ENCODE measurements around the gene MEPCE.

The MEPCE gene

GRCh38 chr7:100476101-100476780 lies 46.6 kb downstream of the MEPCE start:
- H2AFZ ChIP-seq (ENCODE audit: low read length, unreplicated experiment): no peak overlapping the region
- peaks cover 53% of the 10 kb centered on the region for H3K79me2 ChIP-seq (ENCODE audit: control insufficient read depth, insufficient read depth, low read length, unreplicated experiment)
- H3K4me1 ChIP-seq (ENCODE audit: control insufficient read depth, insufficient read depth, low read length, unreplicated experiment): peaks cover 35% of the 10 kb centered on the region
- no peaks in the 10 kb centered on the region for H3K36me3 ChIP-seq (ENCODE audit: insufficient read depth, low read length)
- peak overlapping the region; percentile 90 for H3K4me3 ChIP-seq (ENCODE audit: low read depth, low read length)
- H3K27me3 ChIP-seq (ENCODE audit: insufficient read depth, low read length): no peaks in the 10 kb centered on the region
- peak overlapping the region; percentile 34 for H3K27ac ChIP-seq (ENCODE audit: low read depth, low read length)

- Histone ChIP-seq H3K4me3 (ENCODE audit: low read depth, low read length) (peak overlapping the region; percentile 90), H3K79me2 (ENCODE audit: control insufficient read depth, insufficient read depth, low read length, unreplicated experiment) (peaks cover 49% of the 10 kb centered on the region), H3K27ac (ENCODE audit: low read depth, low read length) (peak overlapping the region; percentile 19; the same call in 1 of the 2 replicates), H2AFZ (ENCODE audit: low read length, unreplicated experiment) (no peak overlapping the region), H3K36me3 (ENCODE audit: insufficient read depth, low read length) (no peaks in the 10 kb centered on the region), H3K4me1 (ENCODE audit: control insufficient read depth, insufficient read depth, low read length, unreplicated experiment) (peaks cover 32% of the 10 kb centered on the region), H3K27me3 (ENCODE audit: insufficient read depth, low read length) (no peaks in the 10 kb centered on the region)
These were observed 47.6 kb downstream of the MEPCE start for GRCh38 chr7:100476903-100477870.

GRCh38 chr7:100477871-100478267 lies 48.2 kb downstream of the MEPCE start:
- H3K27ac ChIP-seq (ENCODE audit: low read depth, low read length): peak overlapping the region; percentile 30; the same call in 1 of the 2 replicates
- no peaks in the 10 kb centered on the region for H3K27me3 ChIP-seq (ENCODE audit: insufficient read depth, low read length)
- H2AFZ ChIP-seq (ENCODE audit: low read length, unreplicated experiment): no peak overlapping the region
- no peaks in the 10 kb centered on the region for H3K36me3 ChIP-seq (ENCODE audit: insufficient read depth, low read length)
- H3K79me2 ChIP-seq (ENCODE audit: control insufficient read depth, insufficient read depth, low read length, unreplicated experiment): peaks cover 47% of the 10 kb centered on the region
- peak overlapping the region; percentile 90 for H3K4me3 ChIP-seq (ENCODE audit: low read depth, low read length)
- H3K4me1 ChIP-seq (ENCODE audit: control insufficient read depth, insufficient read depth, low read length, unreplicated experiment): peaks cover 26% of the 10 kb centered on the region

GRCh38 chr7:100478958-100479660 lies 49.5 kb downstream of the MEPCE start, which contains the start of gene TSC22D4:
TSC22D4 (minus strand) TSS chr7:100479214; CDS start chr7:100478038, 1,176 bp downstream.
- Histone ChIP-seq H3K4me3 (ENCODE audit: low read depth, low read length) (peak within 1 kb of the TSS; percentile 90), H2AFZ (ENCODE audit: low read length, unreplicated experiment) (peak within 1 kb of the TSS; percentile 58), H3K36me3 (ENCODE audit: insufficient read depth, low read length) (no peaks in the 10 kb centered on the region), H3K4me1 (ENCODE audit: control insufficient read depth, insufficient read depth, low read length, unreplicated experiment) (peaks cover 22% of the 10 kb centered on the region), H3K27me3 (ENCODE audit: insufficient read depth, low read length) (no peaks in the 10 kb centered on the region), H3K79me2 (ENCODE audit: control insufficient read depth, insufficient read depth, low read length, unreplicated experiment) (peaks cover 47% of the 10 kb centered on the region), H3K27ac (ENCODE audit: low read depth, low read length) (peak within 1 kb of the TSS; percentile 44)

- Histone ChIP-seq H2AFZ (ENCODE audit: low read length, unreplicated experiment) (no peak overlapping the region), H3K36me3 (ENCODE audit: insufficient read depth, low read length) (no peaks in the 10 kb centered on the region), H3K79me2 (ENCODE audit: control insufficient read depth, insufficient read depth, low read length, unreplicated experiment) (peaks cover 30% of the 10 kb centered on the region), H3K27me3 (ENCODE audit: insufficient read depth, low read length) (no peaks in the 10 kb centered on the region), H3K27ac (ENCODE audit: low read depth, low read length) (no peak overlapping the region), H3K4me3 (ENCODE audit: low read depth, low read length) (no peak overlapping the region), H3K4me1 (ENCODE audit: control insufficient read depth, insufficient read depth, low read length, unreplicated experiment) (peaks cover 31% of the 10 kb centered on the region)
These were observed 51.8 kb downstream of the MEPCE start for GRCh38 chr7:100481466-100481865.

- Histone ChIP-seq H3K27ac (ENCODE audit: low read depth, low read length) (no peak overlapping the region), H3K27me3 (ENCODE audit: insufficient read depth, low read length) (no peaks in the 10 kb centered on the region), H3K79me2 (ENCODE audit: control insufficient read depth, insufficient read depth, low read length, unreplicated experiment) (peaks cover 17% of the 10 kb centered on the region), H3K4me3 (ENCODE audit: low read depth, low read length) (peak overlapping the region; percentile 81), H3K4me1 (ENCODE audit: control insufficient read depth, insufficient read depth, low read length, unreplicated experiment) (peaks cover 24% of the 10 kb centered on the region), H2AFZ (ENCODE audit: low read length, unreplicated experiment) (peak overlapping the region; percentile 91), H3K36me3 (ENCODE audit: insufficient read depth, low read length) (no peaks in the 10 kb centered on the region)
These were observed 53.1 kb downstream of the MEPCE start for GRCh38 chr7:100482728-100483089.

GRCh38 chr7:100483090-100483721 lies 53.6 kb downstream of the MEPCE start:
- Histone ChIP-seq H3K79me2 (ENCODE audit: control insufficient read depth, insufficient read depth, low read length, unreplicated experiment) (peaks cover 13% of the 10 kb centered on the region), H2AFZ (ENCODE audit: low read length, unreplicated experiment) (peak overlapping the region; percentile 91), H3K4me3 (ENCODE audit: low read depth, low read length) (peak overlapping the region; percentile 81), H3K4me1 (ENCODE audit: control insufficient read depth, insufficient read depth, low read length, unreplicated experiment) (peaks cover 24% of the 10 kb centered on the region), H3K36me3 (ENCODE audit: insufficient read depth, low read length) (no peaks in the 10 kb centered on the region), H3K27ac (ENCODE audit: low read depth, low read length) (no peak overlapping the region), H3K27me3 (ENCODE audit: insufficient read depth, low read length) (no peaks in the 10 kb centered on the region)

Data from ACC112 (cell line).